ENCODE results near the gene SLC26A9.

SLC26A9 gene

DNA sequence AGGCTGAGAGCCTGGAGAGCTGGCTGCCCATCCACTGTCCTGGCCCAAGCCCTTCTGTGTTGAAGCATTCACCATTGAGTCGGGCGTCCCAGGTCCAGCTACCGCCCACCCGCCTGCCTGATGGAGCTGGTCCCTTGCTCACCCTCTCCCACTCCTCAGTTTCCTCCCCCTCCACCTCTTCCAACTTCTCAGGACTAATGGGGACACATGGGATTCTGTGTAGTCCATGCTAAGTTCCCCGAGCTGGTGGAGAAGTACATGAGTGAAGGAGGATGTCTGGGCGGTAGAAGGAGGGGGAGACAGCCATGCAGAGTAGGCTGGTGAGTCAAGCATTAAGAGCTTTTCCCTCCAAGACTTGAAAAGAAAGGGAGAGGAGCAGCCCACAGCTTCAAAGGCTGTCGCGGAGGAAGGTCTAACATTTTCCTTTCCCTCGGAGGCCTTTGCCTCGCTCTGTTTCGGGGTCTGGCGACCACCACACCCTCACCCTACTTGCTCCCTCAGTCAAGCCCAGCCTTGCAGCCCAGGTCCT lies 561 bp downstream of the SLC26A9 start:
- H2BK120ac ChIP-seq (ENCODE audit: low read depth, low read length) = no peak overlapping the region
- no peaks in the 10 kb centered on the region for H3K9me3 ChIP-seq (ENCODE audit: control insufficient read depth, low read length)
- H2BK15ac ChIP-seq (ENCODE audit: low read depth, poor library complexity, severe bottlenecking) = no peak overlapping the region
- WGBS = 81% methylated on average over 12 of the region's 12 CpGs
- no peak overlapping the region for H3K23ac ChIP-seq (ENCODE audit: low read length in 2 of 2)
- no peak overlapping the region for H3K4ac ChIP-seq (ENCODE audit: low read depth in 1 of 2, low read length in 2 of 2)
- H3K4me2 ChIP-seq (ENCODE audit: low read length, poor library complexity, severe bottlenecking) = no peak overlapping the region
- no peak overlapping the region for H4K91ac ChIP-seq (ENCODE audit: low read length)
- H2BK5ac ChIP-seq (ENCODE audit: low read depth, low read length, poor library complexity, severe bottlenecking) = no peak overlapping the region
- H3K4me1 ChIP-seq (ENCODE audit: control insufficient read depth, insufficient read depth, low read depth, low read length) = no peaks in the 10 kb centered on the region
- no peak overlapping the region for H2AK5ac ChIP-seq (ENCODE audit: low read length, severe bottlenecking)
- H3K36me3 ChIP-seq (ENCODE audit: control insufficient read depth in 1 of 2, insufficient read depth in 2 of 2, low read depth in 1 of 2, low read length in 2 of 2) = no peaks in the 10 kb centered on the region
- H3K79me1 ChIP-seq (replicated peaks; ENCODE audit: low read length, poor library complexity, severe bottlenecking) = no peaks in the 10 kb centered on the region
- H2AFZ ChIP-seq (ENCODE audit: low read depth, low read length) = no peak overlapping the region
- H4K8ac ChIP-seq (ENCODE audit: low read length) = no peak overlapping the region
- no peak overlapping the region for H2BK12ac ChIP-seq (ENCODE audit: low read length in 2 of 2)
- H3K4me3 ChIP-seq (ENCODE audit: insufficient read depth in 1 of 2, low read depth in 1 of 2, low read length in 2 of 2) = no peak overlapping the region
- H3K27ac ChIP-seq (ENCODE audit: low read length, poor library complexity, severe bottlenecking) = no peak overlapping the region
- no peak overlapping the region for H3K18ac ChIP-seq (ENCODE audit: low read depth in 1 of 2, low read length in 2 of 2)
- peak overlapping the region in 1 of 2 experiments; percentile 26 for H3K14ac ChIP-seq (ENCODE audit: low read length in 2 of 2)
- H3K9ac ChIP-seq (ENCODE audit: low read length) = no peak overlapping the region
- no peak for DNase-seq
- H3K27me3 ChIP-seq (ENCODE audit: control insufficient read depth in 1 of 2, insufficient read depth in 1 of 2, low read length in 2 of 2) = peaks cover 79 to 82% of the 10 kb centered on the region in 2 experiments

- no peak for DNase-seq
- Histone ChIP-seq H2BK120ac (ENCODE audit: low read depth, low read length) (no peak overlapping the region), H3K79me1 (replicated peaks; ENCODE audit: low read length, poor library complexity, severe bottlenecking) (no peaks in the 10 kb centered on the region)
Measured at GRCh38 chr1:205940710-205941109, 2.5 kb downstream of the SLC26A9 start.

GRCh38 chr1:205939690-205940330 lies 3.4 kb downstream of the SLC26A9 start:
- H3K9ac ChIP-seq (ENCODE audit: low read length) = no peak overlapping the region
- 42% methylated on average over 4 of the region's 7 CpGs for WGBS

More at GRCh38 chr1:205940710-205941109, 2.5 kb downstream of the SLC26A9 start:
- Histone ChIP-seq H3K14ac (ENCODE audit: low read length in 2 of 2) (peak overlapping the region in 1 of 2 experiments; percentile 19), H4K8ac (ENCODE audit: low read length) (no peak overlapping the region), H3K4me2 (ENCODE audit: low read length, poor library complexity, severe bottlenecking) (no peak overlapping the region), H3K9ac (ENCODE audit: low read length) (no peak overlapping the region), H3K4me3 (ENCODE audit: insufficient read depth in 1 of 2, low read depth in 1 of 2, low read length in 2 of 2) (no peak overlapping the region), H3K4me1 (ENCODE audit: control insufficient read depth, insufficient read depth, low read depth, low read length) (peaks cover 5% of the 10 kb centered on the region), H3K4ac (ENCODE audit: low read depth in 1 of 2, low read length in 2 of 2) (no peak overlapping the region), H4K91ac (ENCODE audit: low read length) (no peak overlapping the region), H3K23ac (ENCODE audit: low read length in 2 of 2) (no peak overlapping the region), H2BK15ac (ENCODE audit: low read depth, poor library complexity, severe bottlenecking) (no peak overlapping the region), H3K36me3 (ENCODE audit: control insufficient read depth in 1 of 2, insufficient read depth in 2 of 2, low read depth in 1 of 2, low read length in 2 of 2) (no peaks in the 10 kb centered on the region), H3K27me3 (ENCODE audit: control insufficient read depth in 1 of 2, insufficient read depth in 1 of 2, low read length in 2 of 2) (peaks cover 59 to 62% of the 10 kb centered on the region in 2 experiments), H2BK12ac (ENCODE audit: low read length in 2 of 2) (no peak overlapping the region), H3K18ac (ENCODE audit: low read depth in 1 of 2, low read length in 2 of 2) (no peak overlapping the region), H3K27ac (ENCODE audit: low read length, poor library complexity, severe bottlenecking) (no peak overlapping the region), H2AK5ac (ENCODE audit: low read length, severe bottlenecking) (no peak overlapping the region), H3K9me3 (ENCODE audit: control insufficient read depth, low read length) (no peaks in the 10 kb centered on the region), H2AFZ (ENCODE audit: low read depth, low read length) (no peak overlapping the region), H2BK5ac (ENCODE audit: low read depth, low read length, poor library complexity, severe bottlenecking) (no peak overlapping the region)
- 76% methylated on average over 5 of the region's 5 CpGs for WGBS

GRCh38 chr1:205938682-205939081 lies 4.6 kb downstream of the SLC26A9 start:
- H3K4me1 ChIP-seq (ENCODE audit: control insufficient read depth, insufficient read depth, low read depth, low read length) = peaks cover 5% of the 10 kb centered on the region
- H4K91ac ChIP-seq (ENCODE audit: low read length) = no peak overlapping the region

More at GRCh38 chr1:205939690-205940330, 3.4 kb downstream of the SLC26A9 start:
- Histone ChIP-seq H2BK5ac (ENCODE audit: low read depth, low read length, poor library complexity, severe bottlenecking) (no peak overlapping the region), H3K27me3 (ENCODE audit: control insufficient read depth in 1 of 2, insufficient read depth in 1 of 2, low read length in 2 of 2) (peaks cover 51 to 53% of the 10 kb centered on the region in 2 experiments), H3K4me3 (ENCODE audit: insufficient read depth in 1 of 2, low read depth in 1 of 2, low read length in 2 of 2) (no peak overlapping the region), H4K8ac (ENCODE audit: low read length) (no peak overlapping the region), H4K91ac (ENCODE audit: low read length) (no peak overlapping the region), H3K14ac (ENCODE audit: low read length in 2 of 2) (no peak overlapping the region), H3K18ac (ENCODE audit: low read depth in 1 of 2, low read length in 2 of 2) (no peak overlapping the region), H3K4ac (ENCODE audit: low read depth in 1 of 2, low read length in 2 of 2) (no peak overlapping the region), H3K4me2 (ENCODE audit: low read length, poor library complexity, severe bottlenecking) (no peak overlapping the region), H3K9me3 (ENCODE audit: control insufficient read depth, low read length) (no peaks in the 10 kb centered on the region), H2BK120ac (ENCODE audit: low read depth, low read length) (no peak overlapping the region), H3K4me1 (ENCODE audit: control insufficient read depth, insufficient read depth, low read depth, low read length) (peaks cover 5% of the 10 kb centered on the region), H2BK15ac (ENCODE audit: low read depth, poor library complexity, severe bottlenecking) (no peak overlapping the region), H2AK5ac (ENCODE audit: low read length, severe bottlenecking) (no peak overlapping the region), H3K79me1 (replicated peaks; ENCODE audit: low read length, poor library complexity, severe bottlenecking) (no peaks in the 10 kb centered on the region), H2BK12ac (ENCODE audit: low read length in 2 of 2) (no peak overlapping the region), H3K27ac (ENCODE audit: low read length, poor library complexity, severe bottlenecking) (no peak overlapping the region), H2AFZ (ENCODE audit: low read depth, low read length) (no peak overlapping the region), H3K23ac (ENCODE audit: low read length in 2 of 2) (no peak overlapping the region), H3K36me3 (ENCODE audit: control insufficient read depth in 1 of 2, insufficient read depth in 2 of 2, low read depth in 1 of 2, low read length in 2 of 2) (no peaks in the 10 kb centered on the region)
- no peak for DNase-seq

More at GRCh38 chr1:205938682-205939081, 4.6 kb downstream of the SLC26A9 start:
- Histone ChIP-seq H3K4me2 (ENCODE audit: low read length, poor library complexity, severe bottlenecking) (no peak overlapping the region), H2BK5ac (ENCODE audit: low read depth, low read length, poor library complexity, severe bottlenecking) (no peak overlapping the region), H3K4me3 (ENCODE audit: insufficient read depth in 1 of 2, low read depth in 1 of 2, low read length in 2 of 2) (no peak overlapping the region), H3K23ac (ENCODE audit: low read length in 2 of 2) (no peak overlapping the region), H3K9ac (ENCODE audit: low read length) (no peak overlapping the region), H4K8ac (ENCODE audit: low read length) (no peak overlapping the region), H3K79me1 (replicated peaks; ENCODE audit: low read length, poor library complexity, severe bottlenecking) (no peaks in the 10 kb centered on the region), H3K14ac (ENCODE audit: low read length in 2 of 2) (no peak overlapping the region), H3K9me3 (ENCODE audit: control insufficient read depth, low read length) (no peaks in the 10 kb centered on the region), H2BK12ac (ENCODE audit: low read length in 2 of 2) (no peak overlapping the region), H2BK120ac (ENCODE audit: low read depth, low read length) (no peak overlapping the region), H2AFZ (ENCODE audit: low read depth, low read length) (no peak overlapping the region), H3K27me3 (ENCODE audit: control insufficient read depth in 1 of 2, insufficient read depth in 1 of 2, low read length in 2 of 2) (peaks cover 40 to 41% of the 10 kb centered on the region in 2 experiments), H3K27ac (ENCODE audit: low read length, poor library complexity, severe bottlenecking) (no peak overlapping the region), H3K4ac (ENCODE audit: low read depth in 1 of 2, low read length in 2 of 2) (no peak overlapping the region), H3K36me3 (ENCODE audit: control insufficient read depth in 1 of 2, insufficient read depth in 2 of 2, low read depth in 1 of 2, low read length in 2 of 2) (no peaks in the 10 kb centered on the region), H2AK5ac (ENCODE audit: low read length, severe bottlenecking) (no peak overlapping the region), H3K18ac (ENCODE audit: low read depth in 1 of 2, low read length in 2 of 2) (no peak overlapping the region), H2BK15ac (ENCODE audit: low read depth, poor library complexity, severe bottlenecking) (no peak overlapping the region)
- DNase-seq = no peak
- 91% methylated on average over 1 of the region's 1 CpG for WGBS
